SK-N-SH treated with all-trans-retinoic acid at 6 μM for 48 hours (cell line): ENCODE data around the gene FKBP2.

Experiments used
- ATAC-seq: fragments of 200-7000 bp; cut with Tn5 transposase; 3 replicates; pipeline ENCODE4 v1.9.1; 2020; ENCODE audit warnings: mild to moderate bottlenecking, moderate library complexity
- ARNTL ChIP-seq: fragments of 450-650 bp; formaldehyde crosslinking; IDR thresholded peaks from 2 replicates; pipeline ENCODE4 v1.5.0; 2020; ENCODE audit warnings: low read depth, mild to moderate bottlenecking, moderate library complexity, borderline replicate concordance
- BACH2 ChIP-seq: fragments of 250-450 bp; sonication (Bioruptor Pico); IDR thresholded peaks from 2 replicates; pipeline ENCODE4 v1.9.0; 2021; ENCODE audit warnings: mild to moderate bottlenecking, borderline replicate concordance
- CSDC2 ChIP-seq: fragments of 250-450 bp; sonication (Bioruptor Pico); IDR thresholded peaks from 2 replicates; pipeline ENCODE4 v1.5.0; 2020; ENCODE audit warnings: mild to moderate bottlenecking, moderate library complexity
- ESRRG ChIP-seq: fragments of 250-450 bp; sonication (Bioruptor Pico); IDR thresholded peaks from 2 replicates; pipeline ENCODE4 v1.6.1; 2021; ENCODE audit warnings: mild to moderate bottlenecking
- ISL1 ChIP-seq: fragments of 250-450 bp; sonication (Bioruptor Pico); IDR thresholded peaks from 2 replicates; pipeline ENCODE4 v2.1.2; 2022; ENCODE audit warnings: mild to moderate bottlenecking, moderate library complexity
- OSR1 ChIP-seq: fragments of 250-450 bp; sonication (Bioruptor Pico); IDR thresholded peaks from 2 replicates; pipeline ENCODE4 v1.8.0; 2022; ENCODE audit warnings: moderate library complexity, mild to moderate bottlenecking, inconsistent platforms
- PPARA ChIP-seq: fragments of 250-450 bp; sonication (Bioruptor Pico); IDR thresholded peaks from 2 replicates; pipeline ENCODE4 v1.5.0; 2020; ENCODE audit warnings: mild to moderate bottlenecking, borderline replicate concordance
- RARB ChIP-seq: fragments of 250-450 bp; sonication (Bioruptor Pico); IDR thresholded peaks from 2 replicates; pipeline ENCODE4 v1.8.0; 2021; ENCODE audit warnings: mild to moderate bottlenecking, moderate library complexity
- SNAI2 ChIP-seq: fragments of 250-450 bp; sonication (Bioruptor Pico); IDR thresholded peaks from 2 replicates; pipeline ENCODE4 v1.5.0; 2020; ENCODE audit warnings: mild to moderate bottlenecking, moderate library complexity
- TCF4 ChIP-seq: fragments of 250-450 bp; sonication (Bioruptor Pico); IDR thresholded peaks from 2 replicates; pipeline ENCODE4 v1.8.0; 2021; ENCODE audit warnings: mild to moderate bottlenecking, moderate library complexity, borderline replicate concordance
- TOX ChIP-seq: fragments of 250-450 bp; sonication (Bioruptor Pico); IDR thresholded peaks from 2 replicates; pipeline ENCODE4 v1.8.0; 2021; ENCODE audit warnings: mild to moderate bottlenecking, moderate library complexity, borderline replicate concordance
- ZFP3 ChIP-seq: fragments of 250-450 bp; sonication (Bioruptor Pico); IDR thresholded peaks from 2 replicates; pipeline ENCODE4 v1.5.0; 2020; ENCODE audit warnings: mild to moderate bottlenecking, moderate library complexity
- ZFP30 ChIP-seq: fragments of 450-650 bp; formaldehyde crosslinking; IDR thresholded peaks from 2 replicates; pipeline ENCODE4 v1.5.0; 2022; ENCODE audit warnings: mild to moderate bottlenecking, moderate library complexity
- ZNF565 ChIP-seq: fragments of 450-650 bp; formaldehyde crosslinking; conservative IDR thresholded peaks from 2 replicates; pipeline ENCODE4 v1.5.0; 2020; ENCODE audit warnings: low read depth, mild to moderate bottlenecking, moderate library complexity
- ZNF8 ChIP-seq: fragments of 450-650 bp; formaldehyde crosslinking; IDR thresholded peaks from 2 replicates; pipeline ENCODE4 v1.5.0; 2020; ENCODE audit warnings: mild to moderate bottlenecking, moderate library complexity
- TF ChIP-seq, protein P1 (sequence below): fragments of 250-450 bp; sonication (Bioruptor Pico); IDR thresholded peaks from 2 replicates; pipeline ENCODE4 v1.5.0; 2020; ENCODE audit warnings: mild to moderate bottlenecking, moderate library complexity
- TF ChIP-seq, protein P2 (sequence below): fragments of 250-450 bp; sonication (Bioruptor Pico); IDR thresholded peaks from 2 replicates; pipeline ENCODE4 v1.5.1; 2020; ENCODE audit warnings: low read depth, mild to moderate bottlenecking, moderate library complexity
- TF ChIP-seq, protein P3 (sequence below): fragments of 250-450 bp; sonication (Bioruptor Pico); IDR thresholded peaks from 2 replicates; pipeline ENCODE4 v1.8.0; 2021; ENCODE audit warnings: low read depth, mild to moderate bottlenecking, moderate library complexity, borderline replicate concordance
- TF ChIP-seq, protein P4 (sequence below): fragments of 250-450 bp; sonication (Bioruptor Pico); IDR thresholded peaks from 2 replicates; pipeline ENCODE4 v1.5.1; 2021; ENCODE audit warnings: mild to moderate bottlenecking, moderate library complexity

Gene FKBP2

DNA sequence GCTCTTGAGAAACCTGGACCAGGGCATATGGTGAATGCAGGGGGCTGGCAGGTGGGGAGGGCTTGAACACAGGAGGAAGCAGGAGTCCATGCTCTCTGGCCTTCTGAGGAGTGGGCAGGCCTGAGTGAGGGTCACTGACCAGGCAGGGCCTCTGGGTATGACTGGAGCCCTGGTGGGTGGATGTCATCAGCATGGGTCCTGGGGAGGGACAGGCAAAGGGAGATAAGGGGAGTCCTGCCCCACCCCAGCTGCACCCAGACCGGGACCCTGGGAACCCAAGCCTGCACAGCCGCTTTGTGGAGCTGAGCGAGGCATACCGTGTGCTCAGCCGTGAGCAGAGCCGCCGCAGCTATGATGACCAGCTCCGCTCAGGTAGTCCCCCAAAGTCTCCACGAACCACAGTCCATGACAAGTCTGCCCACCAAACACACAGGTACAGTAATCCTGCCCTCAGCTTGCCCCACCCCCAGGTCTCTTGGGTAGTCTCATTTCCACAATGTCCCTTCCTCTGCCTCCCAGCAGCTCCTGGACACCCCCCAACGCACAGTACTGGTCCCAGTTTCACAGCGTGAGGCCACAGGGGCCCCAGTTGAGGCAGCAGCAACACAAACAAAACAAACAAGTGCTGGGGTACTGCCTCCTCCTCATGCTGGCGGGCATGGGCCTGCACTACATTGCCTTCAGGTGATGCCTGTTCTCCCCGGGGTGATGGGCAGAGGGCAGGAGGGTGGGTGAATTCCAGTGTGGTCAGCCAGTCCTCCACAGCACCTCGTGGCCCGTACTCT is 8.5 kb upstream of the FKBP2 start:
- no peak for TF ChIP-seq RARB (CRISPR knock-in tag)
- TF ChIP-seq ZFP3, result no peak
- no peak for TF ChIP-seq ZNF565 (CRISPR knock-in tag)
- ATAC-seq, result no peak

DNA sequence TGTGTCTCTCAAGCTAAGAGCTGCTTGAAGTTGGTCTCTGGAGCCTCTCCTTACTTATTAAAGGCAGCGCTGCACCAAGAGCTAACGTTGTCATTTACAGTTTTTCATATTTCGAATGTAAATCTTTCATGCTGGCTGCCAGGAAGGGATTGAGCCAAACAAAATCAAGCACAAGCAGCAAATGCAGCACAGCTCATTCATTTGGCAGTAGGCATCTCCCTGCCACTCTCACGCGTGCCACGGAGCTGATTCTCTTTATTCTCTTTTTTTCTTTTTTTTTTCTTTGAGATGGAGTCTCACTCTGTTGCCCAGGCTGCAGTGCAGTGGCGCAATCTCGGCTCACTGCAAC is 8.0 kb upstream of the FKBP2 start:
- ATAC-seq, result no peak
- no peak for TF ChIP-seq ZNF565 (CRISPR knock-in tag)
- TF ChIP-seq ARNTL (CRISPR knock-in tag), result no peak
- no peak for TF ChIP-seq TCF4 (CRISPR knock-in tag)
- no peak for TF ChIP-seq ISL1
- TF ChIP-seq, protein P1, sequence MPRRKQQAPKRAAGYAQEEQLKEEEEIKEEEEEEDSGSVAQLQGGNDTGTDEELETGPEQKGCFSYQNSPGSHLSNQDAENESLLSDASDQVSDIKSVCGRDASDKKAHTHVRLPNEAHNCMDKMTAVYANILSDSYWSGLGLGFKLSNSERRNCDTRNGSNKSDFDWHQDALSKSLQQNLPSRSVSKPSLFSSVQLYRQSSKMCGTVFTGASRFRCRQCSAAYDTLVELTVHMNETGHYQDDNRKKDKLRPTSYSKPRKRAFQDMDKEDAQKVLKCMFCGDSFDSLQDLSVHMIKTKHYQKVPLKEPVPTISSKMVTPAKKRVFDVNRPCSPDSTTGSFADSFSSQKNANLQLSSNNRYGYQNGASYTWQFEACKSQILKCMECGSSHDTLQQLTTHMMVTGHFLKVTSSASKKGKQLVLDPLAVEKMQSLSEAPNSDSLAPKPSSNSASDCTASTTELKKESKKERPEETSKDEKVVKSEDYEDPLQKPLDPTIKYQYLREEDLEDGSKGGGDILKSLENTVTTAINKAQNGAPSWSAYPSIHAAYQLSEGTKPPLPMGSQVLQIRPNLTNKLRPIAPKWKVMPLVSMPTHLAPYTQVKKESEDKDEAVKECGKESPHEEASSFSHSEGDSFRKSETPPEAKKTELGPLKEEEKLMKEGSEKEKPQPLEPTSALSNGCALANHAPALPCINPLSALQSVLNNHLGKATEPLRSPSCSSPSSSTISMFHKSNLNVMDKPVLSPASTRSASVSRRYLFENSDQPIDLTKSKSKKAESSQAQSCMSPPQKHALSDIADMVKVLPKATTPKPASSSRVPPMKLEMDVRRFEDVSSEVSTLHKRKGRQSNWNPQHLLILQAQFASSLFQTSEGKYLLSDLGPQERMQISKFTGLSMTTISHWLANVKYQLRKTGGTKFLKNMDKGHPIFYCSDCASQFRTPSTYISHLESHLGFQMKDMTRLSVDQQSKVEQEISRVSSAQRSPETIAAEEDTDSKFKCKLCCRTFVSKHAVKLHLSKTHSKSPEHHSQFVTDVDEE, result no peak
- no peak for TF ChIP-seq PPARA (CRISPR knock-in tag)
- no peak for TF ChIP-seq RARB (CRISPR knock-in tag)
- no peak for TF ChIP-seq TOX (CRISPR knock-in tag)
- no peak for TF ChIP-seq OSR1
- TF ChIP-seq, protein P2, sequence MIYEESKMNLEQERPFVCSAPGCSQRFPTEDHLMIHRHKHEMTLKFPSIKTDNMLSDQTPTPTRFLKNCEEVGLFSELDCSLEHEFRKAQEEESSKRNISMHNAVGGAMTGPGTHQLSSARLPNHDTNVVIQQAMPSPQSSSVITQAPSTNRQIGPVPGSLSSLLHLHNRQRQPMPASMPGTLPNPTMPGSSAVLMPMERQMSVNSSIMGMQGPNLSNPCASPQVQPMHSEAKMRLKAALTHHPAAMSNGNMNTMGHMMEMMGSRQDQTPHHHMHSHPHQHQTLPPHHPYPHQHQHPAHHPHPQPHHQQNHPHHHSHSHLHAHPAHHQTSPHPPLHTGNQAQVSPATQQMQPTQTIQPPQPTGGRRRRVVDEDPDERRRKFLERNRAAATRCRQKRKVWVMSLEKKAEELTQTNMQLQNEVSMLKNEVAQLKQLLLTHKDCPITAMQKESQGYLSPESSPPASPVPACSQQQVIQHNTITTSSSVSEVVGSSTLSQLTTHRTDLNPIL (CRISPR knock-in tag), result no peak
- TF ChIP-seq ZNF8 (CRISPR knock-in tag), result no peak
- TF ChIP-seq, protein P3, sequence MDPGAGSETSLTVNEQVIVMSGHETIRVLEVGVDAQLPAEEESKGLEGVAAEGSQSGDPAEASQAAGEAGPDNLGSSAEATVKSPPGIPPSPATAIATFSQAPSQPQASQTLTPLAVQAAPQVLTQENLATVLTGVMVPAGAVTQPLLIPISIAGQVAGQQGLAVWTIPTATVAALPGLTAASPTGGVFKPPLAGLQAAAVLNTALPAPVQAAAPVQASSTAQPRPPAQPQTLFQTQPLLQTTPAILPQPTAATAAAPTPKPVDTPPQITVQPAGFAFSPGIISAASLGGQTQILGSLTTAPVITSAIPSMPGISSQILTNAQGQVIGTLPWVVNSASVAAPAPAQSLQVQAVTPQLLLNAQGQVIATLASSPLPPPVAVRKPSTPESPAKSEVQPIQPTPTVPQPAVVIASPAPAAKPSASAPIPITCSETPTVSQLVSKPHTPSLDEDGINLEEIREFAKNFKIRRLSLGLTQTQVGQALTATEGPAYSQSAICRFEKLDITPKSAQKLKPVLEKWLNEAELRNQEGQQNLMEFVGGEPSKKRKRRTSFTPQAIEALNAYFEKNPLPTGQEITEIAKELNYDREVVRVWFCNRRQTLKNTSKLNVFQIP (CRISPR knock-in tag), result no peak
- no peak for TF ChIP-seq BACH2 (CRISPR knock-in tag)
- no peak for TF ChIP-seq ZFP3
- no peak for TF ChIP-seq CSDC2 (CRISPR knock-in tag)
- TF ChIP-seq ESRRG (CRISPR knock-in tag), result no peak
- TF ChIP-seq, protein P4, sequence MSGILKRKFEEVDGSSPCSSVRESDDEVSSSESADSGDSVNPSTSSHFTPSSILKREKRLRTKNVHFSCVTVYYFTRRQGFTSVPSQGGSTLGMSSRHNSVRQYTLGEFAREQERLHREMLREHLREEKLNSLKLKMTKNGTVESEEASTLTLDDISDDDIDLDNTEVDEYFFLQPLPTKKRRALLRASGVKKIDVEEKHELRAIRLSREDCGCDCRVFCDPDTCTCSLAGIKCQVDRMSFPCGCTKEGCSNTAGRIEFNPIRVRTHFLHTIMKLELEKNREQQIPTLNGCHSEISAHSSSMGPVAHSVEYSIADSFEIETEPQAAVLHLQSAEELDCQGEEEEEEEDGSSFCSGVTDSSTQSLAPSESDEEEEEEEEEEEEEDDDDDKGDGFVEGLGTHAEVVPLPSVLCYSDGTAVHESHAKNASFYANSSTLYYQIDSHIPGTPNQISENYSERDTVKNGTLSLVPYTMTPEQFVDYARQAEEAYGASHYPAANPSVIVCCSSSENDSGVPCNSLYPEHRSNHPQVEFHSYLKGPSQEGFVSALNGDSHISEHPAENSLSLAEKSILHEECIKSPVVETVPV (CRISPR knock-in tag), result no peak

DNA sequence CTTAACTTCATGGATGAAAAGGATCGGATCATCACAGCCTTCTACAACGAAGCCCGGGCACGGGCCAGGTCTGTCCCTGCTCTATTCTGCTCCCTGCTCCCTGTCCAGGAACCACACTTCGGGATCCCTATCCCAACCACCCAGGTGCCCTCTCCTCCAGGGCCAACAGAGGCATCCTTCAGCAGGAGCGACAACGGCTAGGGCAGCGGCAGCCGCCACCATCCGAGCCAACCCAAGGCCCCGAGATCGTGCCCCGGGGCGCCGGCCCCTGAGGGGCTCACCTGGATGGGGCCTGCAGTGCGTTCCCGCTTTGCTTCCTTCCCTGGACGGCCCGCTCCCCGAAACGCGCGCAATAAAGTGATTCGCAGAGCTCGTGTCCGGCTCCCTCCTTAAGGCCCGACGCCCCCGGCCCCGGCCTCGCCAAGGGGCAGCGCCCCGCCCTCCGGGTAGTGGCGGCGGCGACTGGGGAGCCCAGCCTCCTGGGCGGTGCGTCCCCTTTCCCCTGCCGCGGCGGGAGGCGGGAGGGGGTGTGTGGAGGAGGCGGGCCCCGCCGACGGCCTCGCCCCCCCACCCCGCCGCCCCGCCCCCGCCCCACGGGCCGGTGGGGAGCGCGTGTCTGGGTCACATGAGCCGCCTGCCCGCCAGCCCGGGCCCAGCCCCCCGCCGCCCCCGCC is 6.8 kb upstream of the FKBP2 start, which contains the start of gene VEGFB:
TSS of gene VEGFB (plus strand) at position 672 of the 674 bp plus-strand sequence. CDS start 250 bp downstream, outside the sequence.
- TF ChIP-seq ZNF8 (CRISPR knock-in tag) (no peak), ESRRG (CRISPR knock-in tag) (no peak), SNAI2 (no peak)
- peak; percentile 54 for ATAC-seq

DNA sequence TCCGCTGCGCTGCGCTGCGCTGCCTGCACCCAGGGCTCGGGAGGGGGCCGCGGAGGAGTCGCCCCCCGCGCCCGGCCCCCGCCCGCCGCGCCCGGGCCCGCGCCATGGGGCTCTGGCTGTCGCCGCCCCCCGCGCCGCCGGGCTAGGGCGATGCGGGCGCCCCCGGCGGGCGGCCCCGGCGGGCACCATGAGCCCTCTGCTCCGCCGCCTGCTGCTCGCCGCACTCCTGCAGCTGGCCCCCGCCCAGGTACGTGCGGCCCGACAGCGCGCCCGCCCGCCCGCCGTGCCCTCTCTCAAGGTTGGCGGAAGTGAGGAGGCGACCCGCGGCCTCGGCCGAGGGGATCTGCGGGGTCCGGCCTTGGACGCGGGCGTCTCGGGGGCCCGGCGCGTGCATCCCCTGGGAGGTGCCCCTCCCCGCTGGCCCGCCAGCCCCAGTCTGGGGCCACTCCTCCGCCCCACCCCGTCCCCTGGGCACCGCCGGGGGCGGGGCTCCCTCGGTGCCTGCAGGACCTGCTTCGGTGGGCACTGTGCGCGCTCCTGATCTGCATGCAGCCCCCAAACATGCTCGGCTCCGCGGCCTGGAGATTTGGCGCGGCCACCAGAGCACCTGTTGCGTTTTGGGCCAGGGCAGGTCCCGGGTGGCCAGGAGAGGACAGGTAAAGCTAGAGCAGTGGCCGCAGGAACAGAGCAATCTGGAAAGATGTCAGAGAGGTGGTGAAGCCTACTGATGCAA is 6.1 kb upstream of the FKBP2 start:
- ATAC-seq, result peak; percentile 41
- no peak for TF ChIP-seq OSR1
- TF ChIP-seq, protein P4 (CRISPR knock-in tag), result no peak
- TF ChIP-seq ZFP30 (CRISPR knock-in tag), result no peak
- no peak for TF ChIP-seq RARB (CRISPR knock-in tag)
- TF ChIP-seq SNAI2, result no peak
- TF ChIP-seq ISL1, result no peak
